Measurements from ENCODE around the gene CPA5. TPM values are rescaled to one million over a fixed set of nuclear protein-coding genes. Genes with fewer than 3 reads are reported as not detected.

CPA5 gene
- total and polyA plus RNA-seq, 2 experiments from 2014 or later: not detected

DNA sequence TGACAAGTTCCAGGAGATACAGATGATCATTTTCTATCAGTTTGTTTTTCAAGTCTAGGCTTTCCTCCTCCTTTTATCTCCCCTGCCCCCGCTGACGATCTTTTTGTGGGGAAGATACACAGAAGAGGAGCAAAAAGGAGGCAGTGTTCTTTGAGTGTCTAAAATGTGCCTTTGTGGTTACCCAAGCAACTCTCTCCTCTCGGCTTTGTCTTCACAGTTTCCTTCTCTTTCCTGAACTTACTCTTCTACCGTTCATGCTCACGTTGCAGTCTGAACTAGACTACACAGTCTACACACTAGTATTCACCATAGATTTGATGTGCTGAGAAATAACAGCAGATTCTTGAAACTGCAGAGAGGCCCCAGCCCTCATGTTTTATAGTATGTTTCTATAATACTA lies 72.6 kb downstream of the CPA5 start:
- Mint-ChIP-seq H3K4me1 (peaks cover 25% of the 10 kb centered on the region), H3K4me3 (no peak overlapping the region), H3K27ac (no peak overlapping the region), H3K9me3 (no peaks in the 10 kb centered on the region), H3K36me3 (ENCODE audit: low read depth) (no peaks in the 10 kb centered on the region), H3K27me3 (ENCODE audit: insufficient read depth, low read depth, poor library complexity) (no peaks in the 10 kb centered on the region)
- no peak overlapping the region for H3K27ac ChIP-seq (ENCODE audit: low read depth)
- no peaks in the 10 kb centered on the region for H3K79me2 ChIP-seq (replicated peaks; ENCODE audit: insufficient read depth)
- H3K4me3 ChIP-seq: no peak overlapping the region
- DNase-seq (ENCODE audit: low spot score) (no peak), ATAC-seq (no peak)
- no peaks in the 10 kb centered on the region for H3K27me3 ChIP-seq (ENCODE audit: insufficient read depth)
- no peaks in the 10 kb centered on the region for H4K20me1 ChIP-seq (replicated peaks; ENCODE audit: insufficient read depth)
- no peak overlapping the region for H3K4me2 ChIP-seq
- no peaks in the 10 kb centered on the region for H3F3A ChIP-seq (replicated peaks; ENCODE audit: low read depth)
- no peaks in the 10 kb centered on the region for H3K36me3 ChIP-seq (ENCODE audit: insufficient read depth)
- no peaks in the 10 kb centered on the region; the same call in 1 of the 2 replicates for H3K4me1 ChIP-seq (ENCODE audit: insufficient read depth)
- no peak overlapping the region for H2AFZ ChIP-seq
- no peak for TF ChIP-seq POLR2AphosphoS5 (IDR thresholded peaks at IDR 0.05; ENCODE audit: low read depth)
- no peak for TF ChIP-seq NANOG (IDR thresholded peaks at IDR 0.05; ENCODE audit: borderline replicate concordance)
- no peak for TF ChIP-seq EZH2phosphoT487 (IDR thresholded peaks at IDR 0.05; ENCODE audit: unreplicated experiment)
- TF ChIP-seq, protein P1, sequence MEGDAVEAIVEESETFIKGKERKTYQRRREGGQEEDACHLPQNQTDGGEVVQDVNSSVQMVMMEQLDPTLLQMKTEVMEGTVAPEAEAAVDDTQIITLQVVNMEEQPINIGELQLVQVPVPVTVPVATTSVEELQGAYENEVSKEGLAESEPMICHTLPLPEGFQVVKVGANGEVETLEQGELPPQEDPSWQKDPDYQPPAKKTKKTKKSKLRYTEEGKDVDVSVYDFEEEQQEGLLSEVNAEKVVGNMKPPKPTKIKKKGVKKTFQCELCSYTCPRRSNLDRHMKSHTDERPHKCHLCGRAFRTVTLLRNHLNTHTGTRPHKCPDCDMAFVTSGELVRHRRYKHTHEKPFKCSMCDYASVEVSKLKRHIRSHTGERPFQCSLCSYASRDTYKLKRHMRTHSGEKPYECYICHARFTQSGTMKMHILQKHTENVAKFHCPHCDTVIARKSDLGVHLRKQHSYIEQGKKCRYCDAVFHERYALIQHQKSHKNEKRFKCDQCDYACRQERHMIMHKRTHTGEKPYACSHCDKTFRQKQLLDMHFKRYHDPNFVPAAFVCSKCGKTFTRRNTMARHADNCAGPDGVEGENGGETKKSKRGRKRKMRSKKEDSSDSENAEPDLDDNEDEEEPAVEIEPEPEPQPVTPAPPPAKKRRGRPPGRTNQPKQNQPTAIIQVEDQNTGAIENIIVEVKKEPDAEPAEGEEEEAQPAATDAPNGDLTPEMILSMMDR (conservative IDR thresholded peaks at IDR 0.05; ENCODE audit: low read depth in 2 of 2): no peak
- TF ChIP-seq CREB1 (CRISPR knock-in tag; IDR thresholded peaks at IDR 0.05; ENCODE audit: low read depth): no peak
- no peak for TF ChIP-seq REST (IDR thresholded peaks at IDR 0.05; ENCODE audit: unreplicated experiment)
- TF ChIP-seq, protein P2, sequence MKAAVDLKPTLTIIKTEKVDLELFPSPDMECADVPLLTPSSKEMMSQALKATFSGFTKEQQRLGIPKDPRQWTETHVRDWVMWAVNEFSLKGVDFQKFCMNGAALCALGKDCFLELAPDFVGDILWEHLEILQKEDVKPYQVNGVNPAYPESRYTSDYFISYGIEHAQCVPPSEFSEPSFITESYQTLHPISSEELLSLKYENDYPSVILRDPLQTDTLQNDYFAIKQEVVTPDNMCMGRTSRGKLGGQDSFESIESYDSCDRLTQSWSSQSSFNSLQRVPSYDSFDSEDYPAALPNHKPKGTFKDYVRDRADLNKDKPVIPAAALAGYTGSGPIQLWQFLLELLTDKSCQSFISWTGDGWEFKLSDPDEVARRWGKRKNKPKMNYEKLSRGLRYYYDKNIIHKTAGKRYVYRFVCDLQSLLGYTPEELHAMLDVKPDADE (IDR thresholded peaks at IDR 0.05): no peak
- TF ChIP-seq ZNF114 (CRISPR knock-in tag; IDR thresholded peaks at IDR 0.05): no peak
- no peak for TF ChIP-seq JUNB (IDR thresholded peaks at IDR 0.05; ENCODE audit: unreplicated experiment)
- no peak for TF ChIP-seq STAT1 (IDR thresholded peaks at IDR 0.05; ENCODE audit: unreplicated experiment)
- TF ChIP-seq ZNF462 (CRISPR knock-in tag; IDR thresholded peaks at IDR 0.05): no peak
- no peak for TF ChIP-seq EZH2 (IDR thresholded peaks at IDR 0.05; ENCODE audit: low read depth, unreplicated experiment)
- no peaks in the 10 kb centered on the region for H3K9me2 ChIP-seq (ENCODE audit: insufficient read depth)

All from GM23338 (cell line).